ENCODE measurements around the gene PCDH9. TPM values are rescaled to one million over a fixed set of nuclear protein-coding genes. Genes with fewer than 3 reads are reported as not detected.
"Not testable (repeated sequence)": the region's sequence is repeated elsewhere in the genome, so short reads cannot be mapped to it uniquely, and the experiment has no call there.

PCDH9 gene
- total and polyA plus RNA-seq, 7 donors, result under 0.01 to 15.7 (median 8.7) TPM; not detected in 1

- H3K27me3 ChIP-seq, result no peaks in the 10 kb centered on the region
- 56 to 67% methylated on average over 5 of the region's 5 CpGs for WGBS, 2 donors
- H3K4me3 ChIP-seq, result no peak overlapping the region
- no peak for TF ChIP-seq POLR2AphosphoS5 (IDR thresholded peaks at IDR 0.05)
- TF ChIP-seq POLR2A (IDR thresholded peaks at IDR 0.05), result no peak
- no peak for TF ChIP-seq EP300 (IDR thresholded peaks at IDR 0.05)
- TF ChIP-seq, protein P1, sequence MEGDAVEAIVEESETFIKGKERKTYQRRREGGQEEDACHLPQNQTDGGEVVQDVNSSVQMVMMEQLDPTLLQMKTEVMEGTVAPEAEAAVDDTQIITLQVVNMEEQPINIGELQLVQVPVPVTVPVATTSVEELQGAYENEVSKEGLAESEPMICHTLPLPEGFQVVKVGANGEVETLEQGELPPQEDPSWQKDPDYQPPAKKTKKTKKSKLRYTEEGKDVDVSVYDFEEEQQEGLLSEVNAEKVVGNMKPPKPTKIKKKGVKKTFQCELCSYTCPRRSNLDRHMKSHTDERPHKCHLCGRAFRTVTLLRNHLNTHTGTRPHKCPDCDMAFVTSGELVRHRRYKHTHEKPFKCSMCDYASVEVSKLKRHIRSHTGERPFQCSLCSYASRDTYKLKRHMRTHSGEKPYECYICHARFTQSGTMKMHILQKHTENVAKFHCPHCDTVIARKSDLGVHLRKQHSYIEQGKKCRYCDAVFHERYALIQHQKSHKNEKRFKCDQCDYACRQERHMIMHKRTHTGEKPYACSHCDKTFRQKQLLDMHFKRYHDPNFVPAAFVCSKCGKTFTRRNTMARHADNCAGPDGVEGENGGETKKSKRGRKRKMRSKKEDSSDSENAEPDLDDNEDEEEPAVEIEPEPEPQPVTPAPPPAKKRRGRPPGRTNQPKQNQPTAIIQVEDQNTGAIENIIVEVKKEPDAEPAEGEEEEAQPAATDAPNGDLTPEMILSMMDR (IDR thresholded peaks at IDR 0.05), result no peak
- intact Hi-C loops (cut with DNase I), result no loop called here
- H3K9me3 ChIP-seq, result no peaks in the 10 kb centered on the region
- no peaks in the 10 kb centered on the region for H3K4me1 ChIP-seq
- no peaks in the 10 kb centered on the region for H3K36me3 ChIP-seq
- no peak overlapping the region for H3K27ac ChIP-seq
- DNase-seq, result no peak
These were observed 343.0 kb downstream of the PCDH9 start for GRCh38 chr13:66887088-66887487.

GRCh38 chr13:66886264-66886663 lies 343.9 kb downstream of the PCDH9 start:
- Histone ChIP-seq H3K9me3 (no peaks in the 10 kb centered on the region), H3K36me3 (no peaks in the 10 kb centered on the region), H3K4me1 (no peaks in the 10 kb centered on the region), H3K4me3 (no peak overlapping the region), H3K27ac (no peak overlapping the region), H3K27me3 (no peaks in the 10 kb centered on the region)
- intact Hi-C loops (cut with DNase I), result no loop called here
- 54 to 55% methylated on average over 4 of the region's 4 CpGs for WGBS, 2 donors
- TF ChIP-seq, protein P1 (IDR thresholded peaks at IDR 0.05), result no peak
- TF ChIP-seq POLR2AphosphoS5 (IDR thresholded peaks at IDR 0.05) (no peak), POLR2A (IDR thresholded peaks at IDR 0.05) (no peak), EP300 (IDR thresholded peaks at IDR 0.05) (no peak)
- DNase-seq, result no peak

DNA sequence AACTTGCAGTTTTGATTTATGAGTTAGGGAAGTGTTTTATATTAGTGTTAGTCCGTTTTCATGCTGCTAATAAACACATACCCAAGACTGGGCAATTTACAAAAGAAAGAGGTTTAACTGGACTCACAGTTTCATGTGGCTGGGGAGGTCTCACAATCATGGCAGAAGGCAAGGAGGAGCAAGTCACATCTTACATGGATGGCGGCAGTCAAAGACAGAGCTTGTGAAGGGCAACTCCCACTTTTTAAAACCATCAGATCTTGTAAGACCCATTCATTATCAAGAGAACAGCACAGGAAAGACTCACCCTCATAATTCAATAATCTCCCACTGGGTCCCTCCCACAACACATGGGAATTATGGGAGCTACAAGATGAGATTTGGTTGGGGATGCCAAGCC lies 349.0 kb downstream of the PCDH9 start:
- WGBS, 2 donors, result 57 to 78% methylated on average over 2 of the region's 2 CpGs
- H3K9me3 ChIP-seq; H3K4me3 ChIP-seq; DNase-seq; H3K27ac ChIP-seq; intact Hi-C loops (cut with DNase I); H3K27me3 ChIP-seq; H3K36me3 ChIP-seq; H3K4me1 ChIP-seq: not testable (repeated sequence)

DNA sequence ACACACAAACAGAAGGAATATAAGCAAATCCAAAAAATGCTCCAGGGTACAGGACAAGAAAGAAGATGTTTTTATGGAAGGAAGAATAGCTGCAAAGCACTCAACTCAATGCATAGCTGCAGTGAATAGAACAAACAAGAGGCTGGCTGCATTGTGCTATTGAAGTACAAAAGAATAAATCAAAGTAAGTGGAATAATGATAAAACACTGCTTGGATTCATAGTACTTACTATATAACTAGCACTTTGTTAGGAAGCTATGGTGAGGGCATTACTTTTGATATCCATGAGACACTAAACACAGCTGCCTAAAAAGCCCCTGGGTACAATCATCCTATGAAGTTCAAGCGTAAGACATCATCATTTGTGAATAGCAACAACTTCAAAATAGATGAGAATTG lies 350.1 kb downstream of the PCDH9 start:
- TF ChIP-seq, protein P1 (IDR thresholded peaks at IDR 0.05), result no peak
- no peak for TF ChIP-seq EP300 (IDR thresholded peaks at IDR 0.05)
- no peak for TF ChIP-seq POLR2AphosphoS5 (IDR thresholded peaks at IDR 0.05)
- no peak for TF ChIP-seq POLR2A (IDR thresholded peaks at IDR 0.05)
- 86 to 87% methylated on average over 1 of the region's 1 CpG for WGBS, 2 donors
- Histone ChIP-seq H3K4me3 (no peak overlapping the region), H3K4me1 (no peaks in the 10 kb centered on the region), H3K9me3 (no peaks in the 10 kb centered on the region), H3K27ac (no peak overlapping the region), H3K36me3 (no peaks in the 10 kb centered on the region), H3K27me3 (no peaks in the 10 kb centered on the region)
- intact Hi-C loops (cut with DNase I), result no loop called here
- DNase-seq, result no peak

- no peak for DNase-seq
- intact Hi-C loops (cut with DNase I), result no loop called here
- Histone ChIP-seq H3K9me3 (no peaks in the 10 kb centered on the region), H3K27me3 (no peaks in the 10 kb centered on the region), H3K4me3 (no peak overlapping the region), H3K4me1 (no peaks in the 10 kb centered on the region), H3K36me3 (no peaks in the 10 kb centered on the region), H3K27ac (no peak overlapping the region)
- 34 to 63% methylated on average over 4 of the region's 4 CpGs for WGBS, 2 donors
- TF ChIP-seq POLR2AphosphoS5 (IDR thresholded peaks at IDR 0.05), result no peak
- no peak for TF ChIP-seq EP300 (IDR thresholded peaks at IDR 0.05)
- no peak for TF ChIP-seq POLR2A (IDR thresholded peaks at IDR 0.05)
- TF ChIP-seq, protein P1 (IDR thresholded peaks at IDR 0.05), result no peak
These were observed 354.9 kb downstream of the PCDH9 start for GRCh38 chr13:66875264-66875663.
